ENCODE data around the gene ALK.
"Not testable (repeated sequence)": the region's sequence is repeated elsewhere in the genome, so short reads cannot be mapped to it uniquely, and the experiment has no call there.

ALK gene

GRCh38 chr2:29245742-29246382 is 675.5 kb downstream of the ALK start:
- TF ChIP-seq CTCF (IDR thresholded peaks at IDR 0.05; ENCODE audit: insufficient read depth, missing control alignments), result no peak
- DNase-seq (ENCODE audit: insufficient read length, low spot score) (no peak), FAIRE-seq (no peak)

- DNase-seq (ENCODE audit: insufficient read length, low spot score); FAIRE-seq: not testable (repeated sequence)
Observed at GRCh38 chr2:29245035-29245741, 676.2 kb downstream of the ALK start.

- DNase-seq (ENCODE audit: insufficient read length, low spot score) (no peak), FAIRE-seq (no peak)
- TF ChIP-seq CTCF (IDR thresholded peaks at IDR 0.05; ENCODE audit: insufficient read depth, missing control alignments), result no peak
Observed at GRCh38 chr2:29242621-29243375, 678.6 kb downstream of the ALK start.

- DNase-seq (ENCODE audit: insufficient read length, low spot score), result no peak
- FAIRE-seq, result no peak
- TF ChIP-seq CTCF (IDR thresholded peaks at IDR 0.05; ENCODE audit: insufficient read depth, missing control alignments), result no peak
Observed at GRCh38 chr2:29241955-29242565, 679.3 kb downstream of the ALK start.

GRCh38 chr2:29241341-29241740 is 680.0 kb downstream of the ALK start:
- DNase-seq (ENCODE audit: insufficient read length, low spot score) (no peak), FAIRE-seq (no peak)
- no peak for TF ChIP-seq CTCF (IDR thresholded peaks at IDR 0.05; ENCODE audit: insufficient read depth, missing control alignments)

- no peak for DNase-seq (ENCODE audit: insufficient read length, low spot score)
- no peak for TF ChIP-seq CTCF (IDR thresholded peaks at IDR 0.05; ENCODE audit: insufficient read depth, missing control alignments)
- no peak for FAIRE-seq
Observed at GRCh38 chr2:29240601-29241000, 680.8 kb downstream of the ALK start.

- no peak for TF ChIP-seq CTCF (IDR thresholded peaks at IDR 0.05; ENCODE audit: insufficient read depth, missing control alignments)
- DNase-seq (ENCODE audit: insufficient read length, low spot score) (no peak), FAIRE-seq (no peak)
Observed at GRCh38 chr2:29239209-29239960, 682.0 kb downstream of the ALK start.

Data from D721Med (cell line).